ENCODE data around the gene CTIF. TPM values are rescaled to one million over a fixed set of nuclear protein-coding genes. Genes with fewer than 3 reads are reported as not detected.

The CTIF gene
- polyA plus RNA-seq, 3 donors = 0.38 to 8.7 (median 1.2) TPM

DNA sequence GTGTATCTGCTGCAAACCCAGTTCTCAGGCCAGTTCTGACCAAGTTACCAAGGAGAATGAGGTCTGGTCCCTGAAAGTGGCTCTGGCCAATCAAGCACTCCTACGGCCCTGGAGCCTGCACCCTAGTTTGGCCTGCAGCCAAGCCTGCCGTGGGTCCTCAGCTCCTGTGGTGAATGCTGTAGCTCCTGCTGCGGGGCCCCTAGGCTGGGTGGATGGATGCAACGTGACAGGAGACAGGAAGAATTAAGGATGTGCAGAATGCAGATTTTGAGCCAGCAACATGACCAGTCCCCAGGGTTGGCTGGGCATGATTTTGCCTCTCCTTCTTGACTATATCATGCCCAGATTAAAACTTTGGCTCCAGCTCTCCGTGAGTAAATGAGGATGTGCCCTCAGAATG is 314.8 kb downstream of the CTIF start:
- TF ChIP-seq, protein P1, sequence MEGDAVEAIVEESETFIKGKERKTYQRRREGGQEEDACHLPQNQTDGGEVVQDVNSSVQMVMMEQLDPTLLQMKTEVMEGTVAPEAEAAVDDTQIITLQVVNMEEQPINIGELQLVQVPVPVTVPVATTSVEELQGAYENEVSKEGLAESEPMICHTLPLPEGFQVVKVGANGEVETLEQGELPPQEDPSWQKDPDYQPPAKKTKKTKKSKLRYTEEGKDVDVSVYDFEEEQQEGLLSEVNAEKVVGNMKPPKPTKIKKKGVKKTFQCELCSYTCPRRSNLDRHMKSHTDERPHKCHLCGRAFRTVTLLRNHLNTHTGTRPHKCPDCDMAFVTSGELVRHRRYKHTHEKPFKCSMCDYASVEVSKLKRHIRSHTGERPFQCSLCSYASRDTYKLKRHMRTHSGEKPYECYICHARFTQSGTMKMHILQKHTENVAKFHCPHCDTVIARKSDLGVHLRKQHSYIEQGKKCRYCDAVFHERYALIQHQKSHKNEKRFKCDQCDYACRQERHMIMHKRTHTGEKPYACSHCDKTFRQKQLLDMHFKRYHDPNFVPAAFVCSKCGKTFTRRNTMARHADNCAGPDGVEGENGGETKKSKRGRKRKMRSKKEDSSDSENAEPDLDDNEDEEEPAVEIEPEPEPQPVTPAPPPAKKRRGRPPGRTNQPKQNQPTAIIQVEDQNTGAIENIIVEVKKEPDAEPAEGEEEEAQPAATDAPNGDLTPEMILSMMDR (IDR thresholded peaks at IDR 0.05) = no peak
- 67% methylated on average over 5 of the region's 5 CpGs for WGBS (ENCODE audit: insufficient coverage)
- Histone ChIP-seq H3K27ac (ENCODE audit: low read depth in 1 of 2, low read length in 2 of 2) (no peak overlapping the region), H3K9ac (ENCODE audit: insufficient read depth, low read length, poor library complexity, severe bottlenecking) (no peak overlapping the region), H3K4me3 (replicated peaks in 1 of 3; ENCODE audit: low read depth in 2 of 3, low read length in 3 of 3) (no peak overlapping the region), H3K36me3 (replicated peaks in 1 of 2; ENCODE audit: control insufficient read depth in 1 of 2, insufficient read depth in 2 of 2, low read length in 2 of 2) (peaks cover 0 to 10% of the 10 kb centered on the region in 2 donors), H3K9me3 (replicated peaks in 1 of 2; ENCODE audit: control insufficient read depth in 1 of 2, insufficient read depth in 1 of 2, low read length in 2 of 2) (no peaks in the 10 kb centered on the region), H2AFZ (ENCODE audit: insufficient read depth, low read depth, low read length, poor library complexity, severe bottlenecking) (no peak overlapping the region), H3K4me1 (ENCODE audit: control insufficient read depth in 1 of 2, insufficient read depth in 2 of 2, low read length in 2 of 2) (peaks cover 28 to 38% of the 10 kb centered on the region in 2 donors), H3K79me2 (ENCODE audit: insufficient read depth, low read length) (no peaks in the 10 kb centered on the region), H3K4me2 (replicated peaks; ENCODE audit: extremely low read depth, low read length, poor library complexity, severe bottlenecking) (no peak overlapping the region), H3K27me3 (ENCODE audit: control insufficient read depth in 2 of 2, insufficient read depth in 2 of 2, low read length in 2 of 2) (no peaks in the 10 kb centered on the region), H4K20me1 (ENCODE audit: insufficient read depth, low read length) (no peaks in the 10 kb centered on the region)
- H3K27me3 Mint-ChIP-seq (ENCODE audit: low read depth in 3 of 3) = peaks cover 0 to 5% (median 2%) of the 10 kb centered on the region in 3 donors
- H3K4me1 Mint-ChIP-seq = peaks cover 36% of the 10 kb centered on the region
- intact Hi-C loops (cut with micrococcal nuclease) = no loop called here
- no peak for DNase-seq
- H3K9me3 Mint-ChIP-seq = peaks cover 0 to 3% (median 0%) of the 10 kb centered on the region in 7 donors
- no peak overlapping the region for H3K4me3 Mint-ChIP-seq
- peaks cover 33 to 38% of the 10 kb centered on the region in 2 donors for H3K36me3 Mint-ChIP-seq
- H3K27ac Mint-ChIP-seq = peak overlapping the region in 2 of 7 donors; percentile 21 to 41

GRCh38 chr18:48854780-48855179 is 315.9 kb downstream of the CTIF start:
- Mint-ChIP-seq H3K4me1 (peaks cover 36% of the 10 kb centered on the region), H3K9me3 (peaks cover 0 to 4% (median 0%) of the 10 kb centered on the region in 7 donors), H3K4me3 (no peak overlapping the region), H3K27me3 (ENCODE audit: low read depth in 3 of 3) (peaks cover 0 to 5% (median 2%) of the 10 kb centered on the region in 3 donors), H3K36me3 (peaks cover 33 to 42% of the 10 kb centered on the region in 2 donors), H3K27ac (no peak overlapping the region)
- no peaks in the 10 kb centered on the region for H3K9me3 ChIP-seq (replicated peaks in 1 of 2; ENCODE audit: control insufficient read depth in 1 of 2, insufficient read depth in 1 of 2, low read length in 2 of 2)
- DNase-seq = no peak
- H3K4me3 ChIP-seq (replicated peaks in 1 of 3; ENCODE audit: low read depth in 2 of 3, low read length in 3 of 3) = no peak overlapping the region
- WGBS (ENCODE audit: insufficient coverage) = 97% methylated on average over 7 of the region's 11 CpGs
- H4K20me1 ChIP-seq (ENCODE audit: insufficient read depth, low read length) = no peaks in the 10 kb centered on the region
- H3K79me2 ChIP-seq (ENCODE audit: insufficient read depth, low read length) = no peaks in the 10 kb centered on the region
- no peaks in the 10 kb centered on the region for H3K27me3 ChIP-seq (ENCODE audit: control insufficient read depth in 2 of 2, insufficient read depth in 2 of 2, low read length in 2 of 2)
- H2AFZ ChIP-seq (ENCODE audit: insufficient read depth, low read depth, low read length, poor library complexity, severe bottlenecking) = no peak overlapping the region
- TF ChIP-seq, protein P1 (IDR thresholded peaks at IDR 0.05) = no peak
- H3K4me1 ChIP-seq (ENCODE audit: control insufficient read depth in 1 of 2, insufficient read depth in 2 of 2, low read length in 2 of 2) = peaks cover 28 to 38% of the 10 kb centered on the region in 2 donors
- no peak overlapping the region for H3K27ac ChIP-seq (ENCODE audit: low read depth in 1 of 2, low read length in 2 of 2)
- no peak overlapping the region for H3K4me2 ChIP-seq (replicated peaks; ENCODE audit: extremely low read depth, low read length, poor library complexity, severe bottlenecking)
- H3K9ac ChIP-seq (ENCODE audit: insufficient read depth, low read length, poor library complexity, severe bottlenecking) = no peak overlapping the region
- intact Hi-C loops (cut with micrococcal nuclease) = no loop called here
- H3K36me3 ChIP-seq (replicated peaks in 1 of 2; ENCODE audit: control insufficient read depth in 1 of 2, insufficient read depth in 2 of 2, low read length in 2 of 2) = peaks cover 0 to 10% of the 10 kb centered on the region in 2 donors
